Activated CD4-positive, alpha-beta T cell treated with anti-CD3 and anti-CD28 coated beads, Interleukin-2, amount 50 U/mL, for 1 hour (primary cell): ENCODE results near the gene SLC38A9.
"Not testable (repeated sequence)": the region's sequence is repeated elsewhere in the genome, so short reads cannot be mapped to it uniquely, and the experiment has no call there.

ENCODE experiments used
- DNase-seq: peaks from one replicate; pipeline ENCODE4 v3.0.0-alpha.2; 2020

The SLC38A9 gene

GRCh38 chr5:55608595-55609349 is 103.4 kb downstream of the SLC38A9 start:
- DNase-seq, result no peak

GRCh38 chr5:55607309-55607708 is 104.8 kb downstream of the SLC38A9 start:
- DNase-seq, result not testable (repeated sequence)

- no peak for DNase-seq
Measured at GRCh38 chr5:55604611-55605067, 107.5 kb downstream of the SLC38A9 start.

GRCh38 chr5:55603922-55604321 is 108.2 kb downstream of the SLC38A9 start:
- no peak for DNase-seq

- no peak for DNase-seq
Measured at GRCh38 chr5:55601628-55602027, 110.5 kb downstream of the SLC38A9 start.

GRCh38 chr5:55601204-55601618 is 110.9 kb downstream of the SLC38A9 start:
- DNase-seq, result no peak

GRCh38 chr5:55600497-55601203 is 111.5 kb downstream of the SLC38A9 start:
- no peak for DNase-seq

- no peak for DNase-seq
Measured at GRCh38 chr5:55600086-55600485, 112.0 kb downstream of the SLC38A9 start.

- DNase-seq, result no peak
Measured at GRCh38 chr5:55599148-55600050, 112.7 kb downstream of the SLC38A9 start.

- no peak for DNase-seq
Measured at GRCh38 chr5:55597014-55597981, 114.8 kb downstream of the SLC38A9 start.

GRCh38 chr5:55594671-55595070 is 117.5 kb downstream of the SLC38A9 start:
- no peak for DNase-seq

- DNase-seq, result no peak
Measured at GRCh38 chr5:55593115-55593472, 119.0 kb downstream of the SLC38A9 start.

GRCh38 chr5:55592388-55593114 is 119.6 kb downstream of the SLC38A9 start:
- no peak for DNase-seq

GRCh38 chr5:55591686-55592085 is 120.4 kb downstream of the SLC38A9 start:
- no peak for DNase-seq

GRCh38 chr5:55585206-55585610 is 126.9 kb downstream of the SLC38A9 start:
- no peak for DNase-seq

- DNase-seq, result no peak
Measured at GRCh38 chr5:55584398-55585205, 127.5 kb downstream of the SLC38A9 start.

GRCh38 chr5:55583578-55583977 is 128.5 kb downstream of the SLC38A9 start:
- DNase-seq, result no peak

- DNase-seq, result no peak
Measured at GRCh38 chr5:55582256-55582655, 129.9 kb downstream of the SLC38A9 start.

- DNase-seq, result no peak
Measured at GRCh38 chr5:55580042-55580441, 132.1 kb downstream of the SLC38A9 start.

- DNase-seq, result no peak
Measured at GRCh38 chr5:55578771-55579170, 133.4 kb downstream of the SLC38A9 start.
